Fibroblast of skin of left biceps (primary cell): ENCODE results near the gene DOCK6.

ENCODE experiments used
- DNase-seq, 2 experiments: peaks; one replicate each; pipeline ENCODE4 v3.0.0-alpha.2; 2013; ENCODE audit warnings: low read depth in 2 of 2

The DOCK6 gene

GRCh38 chr19:11273989-11274388 lies 11.7 kb upstream of the DOCK6 start:
- no peak for DNase-seq

DNA sequence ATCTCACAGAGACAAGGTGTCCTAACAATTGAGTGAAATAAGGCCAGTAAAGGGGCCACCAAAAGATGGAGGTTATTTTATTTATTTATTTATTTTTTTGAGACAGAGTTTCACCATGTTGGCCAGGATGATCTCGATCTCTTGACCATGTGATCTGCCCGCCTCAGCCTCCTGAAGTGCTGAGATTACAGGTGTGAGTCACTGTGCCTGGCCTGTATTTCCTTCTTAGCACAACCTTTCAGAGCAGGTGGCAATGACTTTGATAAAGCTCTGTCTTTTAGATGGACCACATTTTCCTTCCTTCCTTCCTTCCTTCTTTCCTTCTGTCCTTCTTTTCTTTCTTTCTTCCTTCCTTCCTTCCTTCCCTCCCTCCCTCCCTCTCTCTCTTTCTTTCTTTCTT lies 11.0 kb upstream of the DOCK6 start:
- DNase-seq = no peak

DNA sequence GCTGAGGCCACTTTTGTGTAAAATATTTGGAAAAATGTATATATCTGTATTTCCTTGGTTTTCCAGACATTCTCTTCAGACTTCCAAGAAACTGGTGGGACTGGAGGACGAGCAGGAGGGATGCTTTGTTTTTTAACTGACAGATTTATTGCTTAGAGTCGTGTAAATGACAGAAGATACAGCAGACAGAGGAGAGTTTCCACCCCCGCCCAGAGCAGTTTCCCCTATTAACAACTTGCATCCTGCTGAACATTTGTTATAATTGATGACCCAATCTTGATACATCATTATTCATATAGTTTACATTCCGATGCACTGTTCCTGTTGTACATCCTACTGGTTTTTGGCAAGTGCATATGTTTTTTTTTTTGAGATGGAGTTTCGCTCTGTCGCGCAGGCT lies 7.1 kb upstream of the DOCK6 start:
- no peak for DNase-seq

DNA sequence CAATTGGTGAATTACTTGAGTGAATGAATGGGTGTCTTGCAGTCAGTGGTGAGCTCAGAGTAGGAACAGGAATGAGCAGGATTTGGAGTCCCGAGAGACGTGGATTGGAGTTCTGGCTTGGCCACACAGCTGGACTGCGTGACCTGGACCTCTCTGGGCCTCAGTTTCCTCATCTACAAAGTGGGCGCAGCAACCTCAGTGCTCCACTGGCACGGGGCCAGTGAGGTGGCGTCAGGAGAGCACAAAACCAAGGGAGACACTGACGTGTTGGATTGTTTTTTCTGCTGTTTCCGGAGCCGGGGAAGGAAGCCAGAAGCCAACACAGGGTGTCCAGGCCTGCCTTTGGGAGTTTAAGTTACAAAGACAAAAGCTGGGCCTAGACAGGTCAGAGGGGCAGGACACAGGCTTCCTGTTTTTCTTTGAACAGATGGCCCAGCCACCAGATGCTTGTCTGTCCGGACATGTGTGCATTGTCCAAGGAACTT lies 6.5 kb upstream of the DOCK6 start:
- DNase-seq = no peak

- DNase-seq = no peak
These were observed 5.2 kb upstream of the DOCK6 start for GRCh38 chr19:11267316-11268085.

- DNase-seq = no peak
These were observed 3.5 kb upstream of the DOCK6 start for GRCh38 chr19:11265785-11266236.

- no peak for DNase-seq
These were observed 3.0 kb upstream of the DOCK6 start for GRCh38 chr19:11265177-11265784.

- DNase-seq = no peak
These were observed 2.3 kb upstream of the DOCK6 start for GRCh38 chr19:11264452-11265176.

- DNase-seq = no peak
These were observed 1.4 kb upstream of the DOCK6 start for GRCh38 chr19:11263726-11264125.

DNA sequence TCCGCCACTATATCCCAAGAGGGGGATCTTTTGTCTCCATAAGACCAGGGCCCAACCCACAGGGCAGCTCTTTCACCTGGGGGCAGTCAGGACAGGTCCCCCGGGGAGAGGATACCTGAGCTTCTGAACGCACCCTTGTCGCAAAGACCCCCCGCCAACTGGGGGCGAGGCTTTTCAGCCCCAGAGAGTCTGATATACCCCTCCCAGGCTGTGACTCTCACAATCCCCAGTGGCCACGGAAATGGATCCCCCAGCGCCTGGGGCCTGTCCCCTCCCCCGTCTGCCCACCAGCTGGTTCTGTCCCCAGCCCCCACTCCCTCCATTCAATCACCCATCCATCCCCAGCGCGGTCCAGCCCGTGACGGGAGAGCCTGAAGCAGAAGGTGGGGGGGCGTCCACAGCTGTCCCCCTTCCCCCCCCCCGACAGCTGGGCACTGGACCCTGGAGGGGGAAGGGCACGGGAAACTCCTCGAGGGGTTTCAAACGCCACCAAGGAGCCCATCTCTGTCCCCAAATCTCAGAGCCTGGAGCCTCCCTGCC lies 823 bp downstream of the DOCK6 start:
- DNase-seq = no peak

- no peak for DNase-seq
These were observed 1.3 kb downstream of the DOCK6 start for GRCh38 chr19:11260996-11261395.

DNA sequence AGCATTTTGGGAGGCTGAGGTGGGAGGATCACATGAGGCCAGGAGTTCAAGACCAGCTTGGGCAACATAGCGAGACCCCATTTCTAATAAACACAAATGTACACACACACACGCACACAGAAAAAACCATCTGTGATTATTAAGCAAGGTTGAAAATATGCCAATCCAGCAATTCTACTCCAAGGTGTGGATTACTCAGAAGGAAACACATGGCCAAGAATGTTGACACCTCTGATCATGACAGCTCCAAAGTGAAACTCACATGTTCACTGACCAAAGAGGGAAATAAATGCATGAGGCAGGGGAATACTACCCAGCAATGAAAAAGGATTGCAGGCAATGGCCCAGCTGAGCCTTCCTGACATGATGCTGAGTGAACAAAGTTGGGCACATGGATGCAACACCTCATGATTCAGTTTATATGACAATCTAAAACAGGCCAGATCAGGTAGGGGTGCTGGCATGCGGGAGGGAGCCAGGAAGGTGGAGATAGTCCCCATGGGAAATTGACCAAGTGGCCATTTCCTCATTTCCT lies 4.4 kb downstream of the DOCK6 start:
- no peak for DNase-seq

DNA sequence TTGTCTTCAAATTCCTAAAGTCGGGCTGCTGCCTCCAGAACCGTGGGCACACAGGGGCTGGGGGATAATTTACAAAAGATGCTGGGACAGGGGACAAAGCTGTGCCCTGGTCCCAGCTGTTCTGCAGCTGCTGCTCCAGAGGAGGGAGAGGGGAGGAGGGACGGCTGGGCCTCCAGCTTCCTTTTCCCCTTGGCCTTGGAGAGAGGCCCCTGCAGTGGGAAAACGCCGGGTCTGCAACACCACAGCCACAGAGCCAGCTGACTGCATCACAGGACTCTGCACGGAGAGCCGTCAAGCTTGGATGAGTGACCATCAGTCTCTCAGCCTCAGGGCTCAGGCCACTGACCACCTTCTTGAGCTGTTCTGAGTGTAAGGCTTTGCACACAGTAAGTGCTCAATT lies 6.1 kb downstream of the DOCK6 start:
- DNase-seq = no peak

- no peak for DNase-seq
These were observed 7.7 kb downstream of the DOCK6 start for GRCh38 chr19:11254666-11255065.

- no peak for DNase-seq
These were observed 9.5 kb downstream of the DOCK6 start for GRCh38 chr19:11252665-11253355.

- DNase-seq = no peak
These were observed 10.5 kb downstream of the DOCK6 start for GRCh38 chr19:11251650-11252314.

DNA sequence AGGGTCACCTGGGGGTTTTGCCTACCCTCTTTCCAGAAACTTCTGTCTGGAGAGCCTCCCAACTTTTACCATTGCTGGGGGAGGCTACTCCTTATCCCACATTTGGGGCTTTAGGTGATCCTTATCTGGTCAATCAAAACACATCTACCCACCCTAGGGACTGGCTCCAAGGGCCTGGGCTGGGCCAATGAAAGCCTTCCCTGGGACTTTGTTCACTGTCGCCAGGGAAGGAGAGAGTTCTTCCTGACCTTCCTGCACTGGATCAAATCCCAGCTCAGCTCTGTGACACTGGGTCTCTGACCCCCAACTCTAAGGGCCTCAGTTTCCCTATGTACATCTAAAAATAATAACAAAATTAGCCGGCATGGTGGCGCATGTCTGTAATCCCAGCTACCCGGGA lies 11.1 kb downstream of the DOCK6 start:
- DNase-seq = no peak

DNA sequence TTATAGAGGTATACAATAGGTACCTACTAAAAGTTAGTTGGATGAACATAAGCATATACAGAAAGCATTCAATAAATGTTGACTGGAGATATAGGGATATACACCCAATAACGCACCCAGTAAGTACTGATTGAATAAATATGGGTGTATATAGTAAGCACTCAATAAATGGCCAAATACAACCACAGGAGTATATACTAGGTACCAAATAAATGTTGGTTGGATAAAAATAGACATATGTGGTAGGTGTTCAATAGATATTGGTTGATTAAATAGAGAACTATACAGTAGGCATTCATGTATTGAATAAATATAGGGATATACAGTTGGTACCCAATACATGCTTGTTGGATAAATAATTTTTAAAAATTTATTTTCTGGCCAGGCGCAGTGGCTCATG lies 13.5 kb downstream of the DOCK6 start:
- DNase-seq = no peak

DNA sequence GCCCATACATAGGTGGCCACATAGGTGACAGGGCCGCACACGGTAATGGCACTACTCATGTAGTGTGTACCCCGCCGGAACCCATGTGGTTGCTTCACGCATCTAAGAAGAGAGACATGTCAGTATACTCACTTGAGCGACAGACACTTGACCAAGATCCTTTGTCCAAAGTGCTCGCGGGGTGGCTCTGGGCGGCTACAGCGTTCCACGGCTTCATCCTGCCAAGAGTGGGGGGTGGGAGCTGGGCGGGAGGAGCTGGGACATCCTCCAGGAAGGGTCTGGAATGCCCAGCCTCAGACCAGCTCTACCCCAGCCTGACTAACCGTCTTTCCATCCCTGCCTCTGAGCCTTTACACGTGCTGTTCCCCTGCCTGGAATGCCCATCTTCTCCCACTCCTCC lies 14.4 kb downstream of the DOCK6 start:
- DNase-seq = no peak

GRCh38 chr19:11247391-11247790 lies 14.9 kb downstream of the DOCK6 start:
- no peak for DNase-seq

DNA sequence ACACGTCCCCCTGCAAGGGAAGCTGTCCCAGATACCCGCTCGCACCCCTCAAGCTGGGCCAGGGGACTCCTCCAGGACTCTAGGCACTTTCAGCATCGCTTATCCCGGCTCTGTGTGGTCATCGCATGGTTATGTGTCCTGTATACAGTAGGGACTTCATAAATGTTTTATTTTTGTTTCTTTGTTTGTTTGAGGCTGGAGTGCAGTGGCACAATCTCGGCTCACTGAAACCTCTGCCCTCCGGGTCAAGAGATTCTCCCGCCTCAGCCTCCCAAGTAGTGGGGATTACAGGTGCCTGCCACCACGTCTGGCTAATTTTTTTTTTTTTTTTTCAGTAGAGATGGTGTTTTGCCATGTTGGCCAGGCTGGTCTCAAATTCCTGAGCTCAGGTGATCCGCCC lies 15.4 kb downstream of the DOCK6 start:
- DNase-seq = no peak
